ENCODE results near the gene RABEP2. TPM values are rescaled to one million over a fixed set of nuclear protein-coding genes. Genes with fewer than 3 reads are reported as not detected.

The RABEP2 gene
- total RNA-seq, 1 experiment from 2014 or later = 17.6 TPM

DNA sequence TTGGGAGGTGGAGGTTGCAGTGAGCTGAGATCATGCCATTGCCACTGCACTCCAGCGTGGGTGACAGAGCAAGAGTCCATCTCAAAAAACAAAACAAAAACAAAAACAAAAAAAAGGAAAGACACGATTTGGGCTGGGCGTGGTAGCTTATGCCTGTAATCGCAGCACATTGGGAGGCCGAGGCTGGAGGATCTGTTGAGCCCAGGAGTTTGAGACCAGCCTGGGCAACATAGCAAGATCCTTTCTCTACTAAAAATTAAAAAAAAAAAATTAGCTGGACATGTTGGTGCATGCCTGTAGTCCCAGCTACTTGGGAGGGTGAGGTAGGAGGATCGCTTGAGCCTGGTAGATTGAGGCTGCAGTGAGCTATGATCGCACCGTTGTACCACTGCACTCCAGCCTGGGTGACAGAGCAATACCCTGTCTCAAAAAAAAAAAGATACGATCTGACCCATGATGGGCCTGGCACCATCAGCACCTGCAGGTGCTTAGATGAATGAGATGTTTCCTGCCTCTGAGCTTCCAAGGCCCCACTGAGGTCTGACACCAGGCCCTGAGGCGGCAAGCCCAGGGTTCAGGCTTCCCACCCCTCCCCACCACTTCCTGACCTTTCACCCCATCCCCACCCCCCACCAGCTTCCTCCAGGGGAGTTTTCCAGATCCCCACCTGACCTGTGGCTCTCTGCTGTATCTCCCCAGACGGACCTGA is 25.0 kb downstream of the RABEP2 start:
- BruUV-seq (replicated peaks) = no TSS peak

DNA sequence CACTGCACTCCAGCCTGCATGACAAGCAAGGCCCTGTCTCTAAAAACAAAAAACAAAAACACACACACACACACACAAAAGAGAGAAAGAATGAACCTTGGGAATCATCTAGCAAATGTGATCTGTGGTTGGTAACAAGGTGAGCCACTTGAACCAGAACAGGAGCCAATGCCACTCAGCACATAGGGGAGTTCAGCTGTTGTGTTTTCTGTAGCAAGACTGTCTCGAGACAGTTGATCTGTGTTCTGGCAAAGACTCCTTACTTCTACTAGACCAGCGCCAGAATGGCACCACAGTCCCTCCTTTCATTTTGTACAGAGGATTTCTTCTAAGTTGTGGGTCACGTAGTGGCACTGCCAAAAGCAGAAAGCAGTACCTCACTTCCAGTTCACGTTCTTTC is 26.1 kb downstream of the RABEP2 start:
- ChIA-PET CTCF (no interaction called here), POLR2A (ENCODE audit: low non-redundant PET) (no interaction called here)
- H3K27ac ChIP-seq (ENCODE audit: low read depth, low read length, poor library complexity, severe bottlenecking) = no peak overlapping the region
- BruUV-seq (replicated peaks) = no TSS peak
- H3K4me3 ChIP-seq (ENCODE audit: low read depth, low read length, poor library complexity, severe bottlenecking) = no peak overlapping the region
- H3K27me3 ChIP-seq (replicated peaks; ENCODE audit: insufficient read depth, low read depth, low read length, poor library complexity) = no peaks in the 10 kb centered on the region
- DNase-seq (ENCODE audit: low spot score) = no peak
- intact Hi-C loops (cut with micrococcal nuclease; ENCODE audit: unreplicated experiment) = no loop called here
- H3K9me3 ChIP-seq (ENCODE audit: low read depth, low read length, poor library complexity, severe bottlenecking) = no peaks in the 10 kb centered on the region
- H3K4me1 ChIP-seq (ENCODE audit: insufficient read depth, low read length, poor library complexity, severe bottlenecking) = no peaks in the 10 kb centered on the region
- TF ChIP-seq EZH2 (IDR thresholded peaks at IDR 0.05; ENCODE audit: borderline replicate concordance, low read depth, low read length, poor library complexity, severe bottlenecking) = no peak
- TF ChIP-seq, protein P1, sequence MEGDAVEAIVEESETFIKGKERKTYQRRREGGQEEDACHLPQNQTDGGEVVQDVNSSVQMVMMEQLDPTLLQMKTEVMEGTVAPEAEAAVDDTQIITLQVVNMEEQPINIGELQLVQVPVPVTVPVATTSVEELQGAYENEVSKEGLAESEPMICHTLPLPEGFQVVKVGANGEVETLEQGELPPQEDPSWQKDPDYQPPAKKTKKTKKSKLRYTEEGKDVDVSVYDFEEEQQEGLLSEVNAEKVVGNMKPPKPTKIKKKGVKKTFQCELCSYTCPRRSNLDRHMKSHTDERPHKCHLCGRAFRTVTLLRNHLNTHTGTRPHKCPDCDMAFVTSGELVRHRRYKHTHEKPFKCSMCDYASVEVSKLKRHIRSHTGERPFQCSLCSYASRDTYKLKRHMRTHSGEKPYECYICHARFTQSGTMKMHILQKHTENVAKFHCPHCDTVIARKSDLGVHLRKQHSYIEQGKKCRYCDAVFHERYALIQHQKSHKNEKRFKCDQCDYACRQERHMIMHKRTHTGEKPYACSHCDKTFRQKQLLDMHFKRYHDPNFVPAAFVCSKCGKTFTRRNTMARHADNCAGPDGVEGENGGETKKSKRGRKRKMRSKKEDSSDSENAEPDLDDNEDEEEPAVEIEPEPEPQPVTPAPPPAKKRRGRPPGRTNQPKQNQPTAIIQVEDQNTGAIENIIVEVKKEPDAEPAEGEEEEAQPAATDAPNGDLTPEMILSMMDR (conservative IDR thresholded peaks at IDR 0.05; ENCODE audit: low read depth, low read length) = no peak
- no peaks in the 10 kb centered on the region for H3K36me3 ChIP-seq (ENCODE audit: insufficient read depth, low read length, poor library complexity, severe bottlenecking)

More for the DNA sequence above, 25.0 kb downstream of the RABEP2 start:
- no peaks in the 10 kb centered on the region for H3K9me3 ChIP-seq (ENCODE audit: low read depth, low read length, poor library complexity, severe bottlenecking)
- H3K4me1 ChIP-seq (ENCODE audit: insufficient read depth, low read length, poor library complexity, severe bottlenecking) = no peaks in the 10 kb centered on the region
- H3K27ac ChIP-seq (ENCODE audit: low read depth, low read length, poor library complexity, severe bottlenecking) = no peak overlapping the region
- TF ChIP-seq, protein P1 (conservative IDR thresholded peaks at IDR 0.05; ENCODE audit: low read depth, low read length) = no peak
- no peak for TF ChIP-seq EZH2 (IDR thresholded peaks at IDR 0.05; ENCODE audit: borderline replicate concordance, low read depth, low read length, poor library complexity, severe bottlenecking)
- H3K4me3 ChIP-seq (ENCODE audit: low read depth, low read length, poor library complexity, severe bottlenecking) = no peak overlapping the region
- POLR2A ChIA-PET (ENCODE audit: low non-redundant PET) = no interaction called here
- no peaks in the 10 kb centered on the region for H3K27me3 ChIP-seq (replicated peaks; ENCODE audit: insufficient read depth, low read depth, low read length, poor library complexity)
- no peak for DNase-seq (ENCODE audit: low spot score)
- H3K36me3 ChIP-seq (ENCODE audit: insufficient read depth, low read length, poor library complexity, severe bottlenecking) = no peaks in the 10 kb centered on the region
- CTCF ChIA-PET = no interaction called here
- intact Hi-C loops (cut with micrococcal nuclease; ENCODE audit: unreplicated experiment) = no loop called here

DNA sequence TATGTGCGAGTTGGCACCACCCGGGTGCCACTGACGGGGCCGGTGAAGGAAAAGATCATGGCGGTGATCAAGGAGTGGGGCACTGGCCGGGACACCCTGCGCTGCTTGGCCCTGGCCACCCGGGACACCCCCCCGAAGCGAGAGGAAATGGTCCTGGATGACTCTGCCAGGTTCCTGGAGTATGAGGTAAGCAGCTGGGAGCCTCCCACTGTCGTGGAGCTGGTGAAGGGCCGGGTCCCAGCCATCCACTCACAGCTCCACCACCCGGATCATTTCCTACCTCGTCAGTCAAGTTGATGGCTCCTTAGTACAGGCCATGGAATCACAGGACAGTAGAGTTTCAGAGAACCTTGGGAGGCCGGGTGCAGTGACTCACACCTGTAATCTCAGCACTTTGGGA is 26.8 kb downstream of the RABEP2 start:
- Histone ChIP-seq H3K27ac (ENCODE audit: low read depth, low read length, poor library complexity, severe bottlenecking) (no peak overlapping the region), H3K36me3 (ENCODE audit: insufficient read depth, low read length, poor library complexity, severe bottlenecking) (no peaks in the 10 kb centered on the region), H3K9me3 (ENCODE audit: low read depth, low read length, poor library complexity, severe bottlenecking) (no peaks in the 10 kb centered on the region), H3K4me3 (ENCODE audit: low read depth, low read length, poor library complexity, severe bottlenecking) (no peak overlapping the region), H3K27me3 (replicated peaks; ENCODE audit: insufficient read depth, low read depth, low read length, poor library complexity) (no peaks in the 10 kb centered on the region), H3K4me1 (ENCODE audit: insufficient read depth, low read length, poor library complexity, severe bottlenecking) (no peaks in the 10 kb centered on the region)
- no TSS peak for BruUV-seq (replicated peaks)
- TF ChIP-seq, protein P1 (conservative IDR thresholded peaks at IDR 0.05; ENCODE audit: low read depth, low read length) = no peak
- no peak for TF ChIP-seq EZH2 (IDR thresholded peaks at IDR 0.05; ENCODE audit: borderline replicate concordance, low read depth, low read length, poor library complexity, severe bottlenecking)
- CTCF ChIA-PET = no interaction called here
- POLR2A ChIA-PET (ENCODE audit: low non-redundant PET) = no interaction called here
- DNase-seq (ENCODE audit: low spot score) = no peak
- intact Hi-C loops (cut with micrococcal nuclease; ENCODE audit: unreplicated experiment) = no loop called here
